ENCODE data around the gene RNF187.
A peak's percentile ranks its signal among the peaks of the same experiment; 100 is the strongest.
"Not testable (repeated sequence)": the region's sequence is repeated elsewhere in the genome, so short reads cannot be mapped to it uniquely, and the experiment has no call there.

The RNF187 gene

GRCh38 chr1:228457396-228458176, 29.6 kb upstream of the RNF187 start:
- in situ Hi-C loops (cut with HindIII; ENCODE audit: low pct_ligation_motif_present, low pct_unique_long_range_greater_than_20kb, low sequenced_read_pairs): no loop called here
- DNase-seq: peak; percentile 100

GRCh38 chr1:228459091-228459993, 27.8 kb upstream of the RNF187 start:
- in situ Hi-C loops (cut with HindIII; ENCODE audit: low pct_ligation_motif_present, low pct_unique_long_range_greater_than_20kb, low sequenced_read_pairs): no loop called here
- DNase-seq: peak; percentile 90

GRCh38 chr1:228460821-228461220, 26.4 kb upstream of the RNF187 start:
- in situ Hi-C loops (cut with HindIII; ENCODE audit: low pct_ligation_motif_present, low pct_unique_long_range_greater_than_20kb, low sequenced_read_pairs): no loop called here
- no peak for DNase-seq

GRCh38 chr1:228462560-228462959, 24.6 kb upstream of the RNF187 start:
- DNase-seq: no peak
- in situ Hi-C loops (cut with HindIII; ENCODE audit: low pct_ligation_motif_present, low pct_unique_long_range_greater_than_20kb, low sequenced_read_pairs): no loop called here

GRCh38 chr1:228463009-228463558, 24.1 kb upstream of the RNF187 start:
- DNase-seq: no peak
- in situ Hi-C loops (cut with HindIII; ENCODE audit: low pct_ligation_motif_present, low pct_unique_long_range_greater_than_20kb, low sequenced_read_pairs): no loop called here

- DNase-seq: peak; percentile 58
- in situ Hi-C loops (cut with HindIII; ENCODE audit: low pct_ligation_motif_present, low pct_unique_long_range_greater_than_20kb, low sequenced_read_pairs): no loop called here
These were observed 23.4 kb upstream of the RNF187 start for GRCh38 chr1:228463559-228464455.

GRCh38 chr1:228464487-228464983, 22.6 kb upstream of the RNF187 start:
- peak; percentile 92 for DNase-seq
- in situ Hi-C loops (cut with HindIII; ENCODE audit: low pct_ligation_motif_present, low pct_unique_long_range_greater_than_20kb, low sequenced_read_pairs): no loop called here

- DNase-seq: no peak
- in situ Hi-C loops (cut with HindIII; ENCODE audit: low pct_ligation_motif_present, low pct_unique_long_range_greater_than_20kb, low sequenced_read_pairs): no loop called here
These were observed 22.0 kb upstream of the RNF187 start for GRCh38 chr1:228465141-228465540.

GRCh38 chr1:228465571-228466146, 21.5 kb upstream of the RNF187 start:
- in situ Hi-C loops (cut with HindIII; ENCODE audit: low pct_ligation_motif_present, low pct_unique_long_range_greater_than_20kb, low sequenced_read_pairs): no loop called here

GRCh38 chr1:228468188-228468587, 19.0 kb upstream of the RNF187 start:
- in situ Hi-C loops (cut with HindIII; ENCODE audit: low pct_ligation_motif_present, low pct_unique_long_range_greater_than_20kb, low sequenced_read_pairs): not testable (repeated sequence)

More at GRCh38 chr1:228465571-228466146, 21.5 kb upstream of the RNF187 start:
- no peak for DNase-seq

GRCh38 chr1:228469413-228470162, 17.6 kb upstream of the RNF187 start:
- in situ Hi-C loops (cut with HindIII; ENCODE audit: low pct_ligation_motif_present, low pct_unique_long_range_greater_than_20kb, low sequenced_read_pairs): no loop called here
- no peak for DNase-seq

More at GRCh38 chr1:228468188-228468587, 19.0 kb upstream of the RNF187 start:
- not testable (repeated sequence) for DNase-seq

- DNase-seq: no peak
- in situ Hi-C loops (cut with HindIII; ENCODE audit: low pct_ligation_motif_present, low pct_unique_long_range_greater_than_20kb, low sequenced_read_pairs): no loop called here
These were observed 15.9 kb upstream of the RNF187 start for GRCh38 chr1:228471154-228471761.

GRCh38 chr1:228471762-228472398, 15.3 kb upstream of the RNF187 start:
- peak; percentile 70 for DNase-seq
- in situ Hi-C loops (cut with HindIII; ENCODE audit: low pct_ligation_motif_present, low pct_unique_long_range_greater_than_20kb, low sequenced_read_pairs): no loop called here

GRCh38 chr1:228472655-228473054, 14.5 kb upstream of the RNF187 start:
- in situ Hi-C loops (cut with HindIII; ENCODE audit: low pct_ligation_motif_present, low pct_unique_long_range_greater_than_20kb, low sequenced_read_pairs): no loop called here
- DNase-seq: no peak

GRCh38 chr1:228474507-228474906, 12.7 kb upstream of the RNF187 start:
- in situ Hi-C loops (cut with HindIII; ENCODE audit: low pct_ligation_motif_present, low pct_unique_long_range_greater_than_20kb, low sequenced_read_pairs): no loop called here
- DNase-seq: no peak

GRCh38 chr1:228475812-228476211, 11.4 kb upstream of the RNF187 start:
- DNase-seq: no peak
- in situ Hi-C loops (cut with HindIII; ENCODE audit: low pct_ligation_motif_present, low pct_unique_long_range_greater_than_20kb, low sequenced_read_pairs): no loop called here

Data from ACHN (cell line).